ENCODE measurements around the gene RAPH1. TPM values are rescaled to one million over a fixed set of nuclear protein-coding genes. Genes with fewer than 3 reads are reported as not detected.

Gene RAPH1
- total RNA-seq, 1 experiment from 2014 or later, result 16.5 TPM

DNA sequence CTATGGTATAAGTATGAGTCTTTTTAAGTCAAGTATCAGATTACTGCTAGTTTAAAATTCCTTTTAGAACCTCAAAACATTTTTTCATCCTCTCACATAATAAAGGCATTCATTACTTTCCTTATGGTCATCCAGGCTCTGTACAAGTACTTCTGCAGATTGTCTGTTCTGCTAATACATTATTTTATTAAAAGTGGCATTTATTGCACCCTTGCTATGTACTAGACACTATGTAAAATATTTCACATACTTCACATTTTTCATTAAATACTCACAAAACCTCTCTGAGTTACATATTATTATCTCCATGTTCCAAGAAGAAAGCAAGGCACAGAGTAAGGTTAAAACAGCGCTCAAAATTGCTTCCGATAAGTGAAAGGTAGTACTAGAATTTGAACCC, 84.1 kb downstream of the RAPH1 start:
- intact Hi-C loops (cut with micrococcal nuclease; ENCODE audit: unreplicated experiment), result loop anchor here (10.0 kb wide), 1 partner anchor 616 kb away; no protein-coding TSS in a partner anchor
- H3K4me2 ChIP-seq, result no peak overlapping the region
- H3K27me3 ChIP-seq (ENCODE audit: insufficient read depth, low read depth), result no peaks in the 10 kb centered on the region
- no peaks in the 10 kb centered on the region for H3K9me2 ChIP-seq (ENCODE audit: insufficient read depth)
- H3K36me3 ChIP-seq (ENCODE audit: low read depth), result no peaks in the 10 kb centered on the region
- ChIA-PET POLR2A (ENCODE audit: unreplicated experiment) (no interaction called here), CTCF (no interaction called here)
- 0 out of 2 replicates have a peak, but pooled peaks cover 6% of the 10 kb centered on the region for H3K4me1 ChIP-seq (replicated peaks; ENCODE audit: insufficient read depth)
- H4K20me1 ChIP-seq (ENCODE audit: insufficient read depth), result no peaks in the 10 kb centered on the region
- no TSS peak for BruUV-seq (replicated peaks)
- H3K27ac ChIP-seq, result no peak overlapping the region
- peaks cover 12% of the 10 kb centered on the region; the same call in 1 of the 2 replicates for H3F3A ChIP-seq (ENCODE audit: insufficient read depth, low read depth)
- no peak overlapping the region for H2AFZ ChIP-seq
- no peaks in the 10 kb centered on the region for H3K9me3 ChIP-seq (ENCODE audit: insufficient read depth, low read depth)
- TF ChIP-seq CTCF (conservative IDR thresholded peaks at IDR 0.05), result no peak
- no peak for TF ChIP-seq EZH2 (IDR thresholded peaks at IDR 0.05; ENCODE audit: low read depth)
- H3K4me3 ChIP-seq, result no peak overlapping the region
- DNase-seq, result no peak
- no peaks in the 10 kb centered on the region for H3K79me2 ChIP-seq (ENCODE audit: low read depth)

- Histone ChIP-seq H3K36me3 (ENCODE audit: low read depth) (no peaks in the 10 kb centered on the region), H3K4me1 (replicated peaks; ENCODE audit: insufficient read depth) (0 out of 2 replicates have a peak, but pooled peaks cover 6% of the 10 kb centered on the region), H3K9me3 (ENCODE audit: insufficient read depth, low read depth) (no peaks in the 10 kb centered on the region), H3K9me2 (ENCODE audit: insufficient read depth) (no peaks in the 10 kb centered on the region), H3K4me2 (no peak overlapping the region), H3K79me2 (ENCODE audit: low read depth) (no peaks in the 10 kb centered on the region), H3K27me3 (ENCODE audit: insufficient read depth, low read depth) (no peaks in the 10 kb centered on the region), H2AFZ (no peak overlapping the region), H3F3A (ENCODE audit: insufficient read depth, low read depth) (peaks cover 12% of the 10 kb centered on the region; the same call in 1 of the 2 replicates), H3K27ac (no peak overlapping the region), H3K4me3 (no peak overlapping the region), H4K20me1 (ENCODE audit: insufficient read depth) (no peaks in the 10 kb centered on the region)
- intact Hi-C loops (cut with micrococcal nuclease; ENCODE audit: unreplicated experiment), result loop anchor here (10.0 kb wide), 1 partner anchor 616 kb away; no protein-coding TSS in a partner anchor
- CTCF ChIA-PET, result no interaction called here
- POLR2A ChIA-PET (ENCODE audit: unreplicated experiment), result no interaction called here
- DNase-seq, result no peak
- no TSS peak for BruUV-seq (replicated peaks)
- TF ChIP-seq CTCF (conservative IDR thresholded peaks at IDR 0.05), result no peak
- no peak for TF ChIP-seq EZH2 (IDR thresholded peaks at IDR 0.05; ENCODE audit: low read depth)
Measured at GRCh38 chr2:203450561-203450960, 84.5 kb downstream of the RAPH1 start.

DNA sequence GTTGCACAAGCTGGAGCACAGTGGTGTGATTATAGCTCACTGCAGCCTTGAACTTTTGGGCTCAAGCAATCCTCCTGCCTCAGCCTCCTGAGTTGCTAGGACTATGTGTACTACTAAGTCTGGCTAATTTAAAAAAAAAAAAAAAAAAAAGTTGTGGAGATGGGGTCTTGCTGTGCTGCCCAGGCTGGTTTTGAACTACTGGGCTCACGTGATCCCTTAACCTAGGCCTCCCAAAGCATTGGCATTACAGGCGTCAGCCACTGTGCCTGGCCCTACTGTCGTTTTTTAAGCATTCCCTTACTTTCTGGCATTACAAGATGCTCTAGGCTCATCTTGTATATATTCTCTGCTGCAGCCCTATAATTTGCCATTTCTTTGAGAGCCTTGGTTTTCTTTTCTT, 88.3 kb downstream of the RAPH1 start:
- Histone ChIP-seq H3K79me2 (ENCODE audit: low read depth) (no peaks in the 10 kb centered on the region), H3K27me3 (ENCODE audit: insufficient read depth, low read depth) (no peaks in the 10 kb centered on the region), H2AFZ (no peak overlapping the region), H3K4me2 (no peak overlapping the region), H3K9me3 (ENCODE audit: insufficient read depth, low read depth) (no peaks in the 10 kb centered on the region), H3K4me1 (replicated peaks; ENCODE audit: insufficient read depth) (0 out of 2 replicates have a peak, but pooled peaks cover 3% of the 10 kb centered on the region), H3K27ac (no peak overlapping the region), H3K36me3 (ENCODE audit: low read depth) (0 out of 2 replicates have a peak, but pooled peaks cover 3% of the 10 kb centered on the region), H4K20me1 (ENCODE audit: insufficient read depth) (no peaks in the 10 kb centered on the region), H3F3A (ENCODE audit: insufficient read depth, low read depth) (peaks cover 5% of the 10 kb centered on the region; the same call in 1 of the 2 replicates), H3K9me2 (ENCODE audit: insufficient read depth) (no peaks in the 10 kb centered on the region), H3K4me3 (no peak overlapping the region)
- intact Hi-C loops (cut with micrococcal nuclease; ENCODE audit: unreplicated experiment), result no loop called here
- ChIA-PET POLR2A (ENCODE audit: unreplicated experiment) (no interaction called here), CTCF (interaction anchor here (0.5 kb wide), 1 partner anchor 204 kb away, joined by 4 read pairs; no protein-coding TSS in a partner anchor)
- no TSS peak for BruUV-seq (replicated peaks)
- DNase-seq, result no peak
- TF ChIP-seq EZH2 (IDR thresholded peaks at IDR 0.05; ENCODE audit: low read depth) (no peak), CTCF (conservative IDR thresholded peaks at IDR 0.05) (no peak)
